ENCODE results near the gene SDC1.
A peak's percentile ranks its signal among the peaks of the same experiment; 100 is the strongest.
"Not testable (repeated sequence)": the region's sequence is repeated elsewhere in the genome, so short reads cannot be mapped to it uniquely, and the experiment has no call there.

SDC1 gene

GRCh38 chr2:20240291-20240690, 15.4 kb upstream of the SDC1 start:
- Mint-ChIP-seq H3K4me1 (peaks cover 14% of the 10 kb centered on the region), H3K27me3 (peaks cover 39% of the 10 kb centered on the region)
- not testable (repeated sequence) for DNase-seq (ENCODE audit: low spot score in 2 of 2); H3K9me3 Mint-ChIP-seq; H3K36me3 Mint-ChIP-seq (ENCODE audit: insufficient read depth); H3K4me3 Mint-ChIP-seq; ATAC-seq (replicated peaks; ENCODE audit: extremely low read depth, poor library complexity, severe bottlenecking); H3K27ac Mint-ChIP-seq (ENCODE audit: low read depth)

GRCh38 chr2:20236496-20236895, 11.6 kb upstream of the SDC1 start:
- Mint-ChIP-seq H3K27me3 (peaks cover 66% of the 10 kb centered on the region), H3K9me3 (no peaks in the 10 kb centered on the region), H3K27ac (ENCODE audit: low read depth) (no peak overlapping the region), H3K4me3 (no peak overlapping the region), H3K4me1 (peaks cover 1% of the 10 kb centered on the region), H3K36me3 (ENCODE audit: insufficient read depth) (no peaks in the 10 kb centered on the region)
- DNase-seq (ENCODE audit: low spot score in 2 of 2) = no peak
- no peak for ATAC-seq (replicated peaks; ENCODE audit: extremely low read depth, poor library complexity, severe bottlenecking)

GRCh38 chr2:20235655-20236305, 10.8 kb upstream of the SDC1 start:
- Mint-ChIP-seq H3K27ac (ENCODE audit: low read depth) (no peak overlapping the region), H3K4me1 (no peaks in the 10 kb centered on the region), H3K27me3 (peaks cover 73% of the 10 kb centered on the region), H3K36me3 (ENCODE audit: insufficient read depth) (no peaks in the 10 kb centered on the region), H3K4me3 (no peak overlapping the region), H3K9me3 (no peaks in the 10 kb centered on the region)
- ATAC-seq (replicated peaks; ENCODE audit: extremely low read depth, poor library complexity, severe bottlenecking) (no peak), DNase-seq (ENCODE audit: low spot score in 2 of 2) (no peak)

- H3K27me3 Mint-ChIP-seq = peaks cover 84% of the 10 kb centered on the region
- not testable (repeated sequence) for H3K27ac Mint-ChIP-seq (ENCODE audit: low read depth)
Observed at GRCh38 chr2:20234597-20234996, 9.7 kb upstream of the SDC1 start.

GRCh38 chr2:20232837-20233207, 7.9 kb upstream of the SDC1 start:
- no peak overlapping the region for H3K4me3 Mint-ChIP-seq
- H3K27me3 Mint-ChIP-seq = peaks cover 87% of the 10 kb centered on the region
- H3K36me3 Mint-ChIP-seq (ENCODE audit: insufficient read depth) = no peaks in the 10 kb centered on the region
- peak in 1 of 2 donors; percentile 2 for DNase-seq (ENCODE audit: low spot score in 2 of 2)
- no peaks in the 10 kb centered on the region for H3K9me3 Mint-ChIP-seq
- no peak for ATAC-seq (replicated peaks; ENCODE audit: extremely low read depth, poor library complexity, severe bottlenecking)
- H3K27ac Mint-ChIP-seq (ENCODE audit: low read depth) = no peak overlapping the region
- H3K4me1 Mint-ChIP-seq = no peaks in the 10 kb centered on the region

More at GRCh38 chr2:20234597-20234996, 9.7 kb upstream of the SDC1 start:
- not testable (repeated sequence) for H3K9me3 Mint-ChIP-seq; DNase-seq (ENCODE audit: low spot score in 2 of 2); H3K36me3 Mint-ChIP-seq (ENCODE audit: insufficient read depth); ATAC-seq (replicated peaks; ENCODE audit: extremely low read depth, poor library complexity, severe bottlenecking); H3K4me3 Mint-ChIP-seq; H3K4me1 Mint-ChIP-seq

- Mint-ChIP-seq H3K4me3 (no peak overlapping the region), H3K27ac (ENCODE audit: low read depth) (no peak overlapping the region), H3K9me3 (no peaks in the 10 kb centered on the region), H3K4me1 (no peaks in the 10 kb centered on the region), H3K36me3 (ENCODE audit: insufficient read depth) (no peaks in the 10 kb centered on the region), H3K27me3 (peaks cover 85% of the 10 kb centered on the region)
- DNase-seq (ENCODE audit: low spot score in 2 of 2) = no peak
- no peak for ATAC-seq (replicated peaks; ENCODE audit: extremely low read depth, poor library complexity, severe bottlenecking)
Observed at GRCh38 chr2:20231598-20232026, 6.7 kb upstream of the SDC1 start.

- no peak for ATAC-seq (replicated peaks; ENCODE audit: extremely low read depth, poor library complexity, severe bottlenecking)
- Mint-ChIP-seq H3K4me3 (no peak overlapping the region), H3K36me3 (ENCODE audit: insufficient read depth) (no peaks in the 10 kb centered on the region), H3K27ac (ENCODE audit: low read depth) (no peak overlapping the region), H3K27me3 (peaks cover 81% of the 10 kb centered on the region), H3K9me3 (no peaks in the 10 kb centered on the region), H3K4me1 (no peaks in the 10 kb centered on the region)
- no peak for DNase-seq (ENCODE audit: low spot score in 2 of 2)
Observed at GRCh38 chr2:20231159-20231558, 6.2 kb upstream of the SDC1 start.

GRCh38 chr2:20230114-20230425, 5.1 kb upstream of the SDC1 start:
- H3K27me3 Mint-ChIP-seq = peaks cover 81% of the 10 kb centered on the region
- H3K27ac Mint-ChIP-seq (ENCODE audit: low read depth) = no peak overlapping the region
- no peaks in the 10 kb centered on the region for H3K9me3 Mint-ChIP-seq
- H3K4me1 Mint-ChIP-seq = no peaks in the 10 kb centered on the region
- DNase-seq (ENCODE audit: low spot score in 2 of 2) (no peak), ATAC-seq (replicated peaks; ENCODE audit: extremely low read depth, poor library complexity, severe bottlenecking) (no peak)
- H3K36me3 Mint-ChIP-seq (ENCODE audit: insufficient read depth) = no peaks in the 10 kb centered on the region
- H3K4me3 Mint-ChIP-seq = no peak overlapping the region

GRCh38 chr2:20229322-20230113, 4.6 kb upstream of the SDC1 start:
- peaks cover 76% of the 10 kb centered on the region for H3K27me3 Mint-ChIP-seq
- DNase-seq (ENCODE audit: low spot score in 2 of 2) = no peak

GRCh38 chr2:20227894-20228505, 3.1 kb upstream of the SDC1 start:
- H3K27me3 Mint-ChIP-seq = peaks cover 65% of the 10 kb centered on the region
- H3K4me1 Mint-ChIP-seq = no peaks in the 10 kb centered on the region
- H3K36me3 Mint-ChIP-seq (ENCODE audit: insufficient read depth) = no peaks in the 10 kb centered on the region
- H3K9me3 Mint-ChIP-seq = no peaks in the 10 kb centered on the region
- ATAC-seq (replicated peaks; ENCODE audit: extremely low read depth, poor library complexity, severe bottlenecking) (no peak), DNase-seq (ENCODE audit: low spot score in 2 of 2) (no peak)
- H3K4me3 Mint-ChIP-seq = no peak overlapping the region
- H3K27ac Mint-ChIP-seq (ENCODE audit: low read depth) = no peak overlapping the region

More at GRCh38 chr2:20229322-20230113, 4.6 kb upstream of the SDC1 start:
- no peaks in the 10 kb centered on the region for H3K4me1 Mint-ChIP-seq
- no peaks in the 10 kb centered on the region for H3K9me3 Mint-ChIP-seq
- no peaks in the 10 kb centered on the region for H3K36me3 Mint-ChIP-seq (ENCODE audit: insufficient read depth)
- H3K27ac Mint-ChIP-seq (ENCODE audit: low read depth) = no peak overlapping the region
- H3K4me3 Mint-ChIP-seq = no peak overlapping the region
- no peak for ATAC-seq (replicated peaks; ENCODE audit: extremely low read depth, poor library complexity, severe bottlenecking)

GRCh38 chr2:20226152-20226545, 1.2 kb upstream of the SDC1 start:
- no peaks in the 10 kb centered on the region for H3K9me3 Mint-ChIP-seq
- H3K4me3 Mint-ChIP-seq = peak overlapping the region; percentile 40
- H3K4me1 Mint-ChIP-seq = no peaks in the 10 kb centered on the region
- H3K27me3 Mint-ChIP-seq = peaks cover 68% of the 10 kb centered on the region
- no peaks in the 10 kb centered on the region for H3K36me3 Mint-ChIP-seq (ENCODE audit: insufficient read depth)
- DNase-seq (ENCODE audit: low spot score in 2 of 2) = no peak
- no peak for ATAC-seq (replicated peaks; ENCODE audit: extremely low read depth, poor library complexity, severe bottlenecking)
- no peak overlapping the region for H3K27ac Mint-ChIP-seq (ENCODE audit: low read depth)

- peaks cover 68% of the 10 kb centered on the region for H3K27me3 Mint-ChIP-seq
- no peaks in the 10 kb centered on the region for H3K4me1 Mint-ChIP-seq
- peak overlapping the region; percentile 25 for H3K4me3 Mint-ChIP-seq
- H3K36me3 Mint-ChIP-seq (ENCODE audit: insufficient read depth) = no peaks in the 10 kb centered on the region
- no peak for ATAC-seq (replicated peaks; ENCODE audit: extremely low read depth, poor library complexity, severe bottlenecking)
- H3K27ac Mint-ChIP-seq (ENCODE audit: low read depth) = no peak overlapping the region
- DNase-seq (ENCODE audit: low spot score in 2 of 2) = no peak
- no peaks in the 10 kb centered on the region for H3K9me3 Mint-ChIP-seq
Observed at GRCh38 chr2:20225294-20226151, 593 bp upstream of the SDC1 start.

All from central memory CD8-positive, alpha-beta T cell (primary cell).